Measurements from ENCODE around the gene HMG20A.

HMG20A gene

GRCh38 chr15:77508541-77509243, 88.0 kb downstream of the HMG20A start:
- Histone ChIP-seq H3K4me3 (ENCODE audit: low read depth, low read length) (no peak overlapping the region), H3K4me2 (ENCODE audit: low read length) (no peak overlapping the region), H3K9me3 (ENCODE audit: control insufficient read depth, low read length) (no peaks in the 10 kb centered on the region), H3K27me3 (ENCODE audit: control insufficient read depth, insufficient read depth, low read length) (no peaks in the 10 kb centered on the region), H3K9ac (no peak overlapping the region), H3K4me1 (peaks cover 6% of the 10 kb centered on the region), H3K79me2 (no peaks in the 10 kb centered on the region), H3K36me3 (ENCODE audit: control insufficient read depth, insufficient read depth, low read length) (no peaks in the 10 kb centered on the region), H2AFZ (no peak overlapping the region), H3K27ac (peak overlapping the region; percentile 60)
- TF ChIP-seq CTCF (IDR thresholded peaks at IDR 0.05) = no peak

GRCh38 chr15:77510066-77511057, 89.7 kb downstream of the HMG20A start:
- Histone ChIP-seq H3K4me2 (ENCODE audit: low read length) (no peak overlapping the region), H3K4me1 (peaks cover 6% of the 10 kb centered on the region), H3K36me3 (ENCODE audit: control insufficient read depth, insufficient read depth, low read length) (no peaks in the 10 kb centered on the region), H3K79me2 (no peaks in the 10 kb centered on the region), H3K9ac (no peak overlapping the region), H2AFZ (no peak overlapping the region), H3K27me3 (ENCODE audit: control insufficient read depth, insufficient read depth, low read length) (no peaks in the 10 kb centered on the region), H3K27ac (no peak overlapping the region), H3K4me3 (ENCODE audit: low read depth, low read length) (no peak overlapping the region), H3K9me3 (ENCODE audit: control insufficient read depth, low read length) (no peaks in the 10 kb centered on the region)
- TF ChIP-seq CTCF (IDR thresholded peaks at IDR 0.05) = no peak

- H2AFZ ChIP-seq = no peak overlapping the region
- TF ChIP-seq CTCF (IDR thresholded peaks at IDR 0.05) = no peak
- H3K9ac ChIP-seq = no peak overlapping the region
- H3K4me3 ChIP-seq (ENCODE audit: low read depth, low read length) = no peak overlapping the region
- H3K27ac ChIP-seq = no peak overlapping the region
- no peak overlapping the region for H3K4me2 ChIP-seq (ENCODE audit: low read length)
- no peaks in the 10 kb centered on the region for H3K36me3 ChIP-seq (ENCODE audit: control insufficient read depth, insufficient read depth, low read length)
- H3K79me2 ChIP-seq = no peaks in the 10 kb centered on the region
- no peaks in the 10 kb centered on the region for H3K27me3 ChIP-seq (ENCODE audit: control insufficient read depth, insufficient read depth, low read length)
- H3K9me3 ChIP-seq (ENCODE audit: control insufficient read depth, low read length) = no peaks in the 10 kb centered on the region
- peaks cover 6% of the 10 kb centered on the region for H3K4me1 ChIP-seq
Measured at GRCh38 chr15:77511869-77512268, 91.2 kb downstream of the HMG20A start.

GRCh38 chr15:77513226-77513625, 92.5 kb downstream of the HMG20A start:
- no peak overlapping the region for H3K4me3 ChIP-seq (ENCODE audit: low read depth, low read length)
- H3K9ac ChIP-seq = no peak overlapping the region
- no peaks in the 10 kb centered on the region for H3K79me2 ChIP-seq
- H2AFZ ChIP-seq = no peak overlapping the region
- no peaks in the 10 kb centered on the region for H3K27me3 ChIP-seq (ENCODE audit: control insufficient read depth, insufficient read depth, low read length)
- no peaks in the 10 kb centered on the region for H3K36me3 ChIP-seq (ENCODE audit: control insufficient read depth, insufficient read depth, low read length)
- no peak for TF ChIP-seq CTCF (IDR thresholded peaks at IDR 0.05)
- H3K4me1 ChIP-seq = no peaks in the 10 kb centered on the region
- H3K27ac ChIP-seq = no peak overlapping the region
- H3K4me2 ChIP-seq (ENCODE audit: low read length) = no peak overlapping the region
- no peaks in the 10 kb centered on the region for H3K9me3 ChIP-seq (ENCODE audit: control insufficient read depth, low read length)
